A172 (cell line): ENCODE data around the gene GFOD1. TPM values are rescaled to one million over a fixed set of nuclear protein-coding genes. Genes with fewer than 3 reads are reported as not detected.
A peak's percentile ranks its signal among the peaks of the same experiment; 100 is the strongest.

Source experiments
- DNase-seq: peaks from one replicate; pipeline ENCODE4 v3.0.0-alpha.2; 2015; ENCODE audit warnings: low spot score
- total RNA-seq: library from RNA; depleted of rRNA; stranded (reverse); fragments of >200 nt; shearing (Covaris generic); gene quantifications from 2 replicates; pipeline ENCODE4 v1.2.3, GENCODE V29; 2014; rRNA removed

GFOD1 gene
- total RNA-seq, result 2.5 and 3.3 TPM in 2 replicates

- peak; percentile 64 for DNase-seq
These were observed at the start of gene GFOD1 for GRCh38 chr6:13487122-13488014. GFOD1 (minus strand) TSS chr6:13487600; CDS start chr6:13486890, 710 bp downstream.

GRCh38 chr6:13536796-13537526 lies 49.6 kb upstream of the GFOD1 start:
- DNase-seq, result no peak

GRCh38 chr6:13535306-13535705 lies 47.9 kb upstream of the GFOD1 start:
- DNase-seq, result no peak

- no peak for DNase-seq
These were observed 47.1 kb upstream of the GFOD1 start for GRCh38 chr6:13534536-13534935.

GRCh38 chr6:13531956-13532355 lies 44.6 kb upstream of the GFOD1 start:
- no peak for DNase-seq

- DNase-seq, result no peak
These were observed 41.5 kb upstream of the GFOD1 start for GRCh38 chr6:13528777-13529343.

GRCh38 chr6:13528232-13528631 lies 40.8 kb upstream of the GFOD1 start:
- no peak for DNase-seq

- DNase-seq, result no peak
These were observed 40.3 kb upstream of the GFOD1 start for GRCh38 chr6:13527671-13528056.

- peak; percentile 19 for DNase-seq
These were observed 39.6 kb upstream of the GFOD1 start for GRCh38 chr6:13526727-13527670.

GRCh38 chr6:13526357-13526726 lies 38.9 kb upstream of the GFOD1 start:
- DNase-seq, result no peak

- DNase-seq, result no peak
These were observed 37.6 kb upstream of the GFOD1 start for GRCh38 chr6:13524801-13525508.

- DNase-seq, result no peak
These were observed 36.6 kb upstream of the GFOD1 start for GRCh38 chr6:13523826-13524622.

- peak; percentile 14 for DNase-seq
These were observed 35.3 kb upstream of the GFOD1 start for GRCh38 chr6:13522656-13523055.

GRCh38 chr6:13519839-13520238 lies 32.4 kb upstream of the GFOD1 start:
- no peak for DNase-seq

GRCh38 chr6:13517116-13517515 lies 29.7 kb upstream of the GFOD1 start:
- DNase-seq, result no peak

- DNase-seq, result no peak
These were observed 28.5 kb upstream of the GFOD1 start for GRCh38 chr6:13515912-13516311.

GRCh38 chr6:13513626-13514502 lies 26.5 kb upstream of the GFOD1 start:
- DNase-seq, result no peak

- no peak for DNase-seq
These were observed 25.5 kb upstream of the GFOD1 start for GRCh38 chr6:13512900-13513299.
